Esophagus squamous epithelium (tissue), 4 donors: ENCODE measurements around the gene IKZF2.

Source experiments
- POLR2A ChIP-seq, 4 donors: fragments of 450-650 bp; IDR thresholded peaks; one replicate each; pipeline ENCODE4 v1.6.1; 2017; ENCODE audit warnings: antibody characterized with exemption in 4 of 4, mild to moderate bottlenecking in 4 of 4, moderate library complexity in 3 of 4
- TF ChIP-seq, protein P1 (sequence below), 6 experiments: fragments of 450-650 bp in 4 of 6; fragments of 200-600 bp in 2 of 6; sonication (generic) in 2 of 6; IDR thresholded peaks; one replicate each; pipeline ENCODE4 v1.5.1; 2016 to 2019; ENCODE audit warnings: antibody characterized with exemption in 6 of 6, mild to moderate bottlenecking in 4 of 6, moderate library complexity in 4 of 6

DNA sequence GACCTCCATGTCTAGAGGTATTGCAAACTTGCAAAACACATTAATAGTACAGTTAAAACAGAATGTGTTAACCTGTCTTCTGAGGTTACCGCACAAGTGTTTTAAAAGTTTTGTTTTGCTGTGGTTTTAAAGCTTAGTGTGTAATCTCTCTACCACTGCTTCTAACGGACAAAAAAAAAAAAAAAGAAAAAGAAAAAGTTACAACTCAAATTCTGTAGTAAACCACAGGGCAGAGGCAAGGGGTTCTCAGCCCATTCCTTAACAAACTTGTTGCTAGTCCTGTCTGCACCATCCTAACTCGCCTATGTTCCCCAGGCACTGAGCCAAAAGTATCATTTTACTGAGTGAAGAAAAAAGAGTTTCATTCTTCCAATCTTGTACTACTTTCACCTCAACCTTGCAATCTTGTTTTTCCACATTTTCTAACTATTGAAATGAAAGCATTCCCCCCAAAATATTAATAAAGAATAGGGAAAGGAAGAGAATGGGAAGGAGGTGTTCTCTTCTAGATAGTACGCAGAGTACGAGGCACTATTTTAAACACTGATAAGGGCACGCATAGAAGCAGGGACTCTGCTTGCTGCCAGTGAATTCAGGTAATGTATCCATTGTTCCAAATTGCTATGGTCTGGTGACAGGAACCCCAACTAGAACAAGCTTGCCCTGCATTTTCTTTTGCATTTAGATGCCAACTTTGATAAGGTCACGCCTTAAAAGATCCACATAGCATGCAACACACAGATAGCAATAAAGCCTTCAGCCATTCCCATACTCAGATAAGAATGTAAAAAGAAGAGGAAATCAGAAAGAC is 47.1 kb downstream of the IKZF2 start:
- TF ChIP-seq, protein P1, sequence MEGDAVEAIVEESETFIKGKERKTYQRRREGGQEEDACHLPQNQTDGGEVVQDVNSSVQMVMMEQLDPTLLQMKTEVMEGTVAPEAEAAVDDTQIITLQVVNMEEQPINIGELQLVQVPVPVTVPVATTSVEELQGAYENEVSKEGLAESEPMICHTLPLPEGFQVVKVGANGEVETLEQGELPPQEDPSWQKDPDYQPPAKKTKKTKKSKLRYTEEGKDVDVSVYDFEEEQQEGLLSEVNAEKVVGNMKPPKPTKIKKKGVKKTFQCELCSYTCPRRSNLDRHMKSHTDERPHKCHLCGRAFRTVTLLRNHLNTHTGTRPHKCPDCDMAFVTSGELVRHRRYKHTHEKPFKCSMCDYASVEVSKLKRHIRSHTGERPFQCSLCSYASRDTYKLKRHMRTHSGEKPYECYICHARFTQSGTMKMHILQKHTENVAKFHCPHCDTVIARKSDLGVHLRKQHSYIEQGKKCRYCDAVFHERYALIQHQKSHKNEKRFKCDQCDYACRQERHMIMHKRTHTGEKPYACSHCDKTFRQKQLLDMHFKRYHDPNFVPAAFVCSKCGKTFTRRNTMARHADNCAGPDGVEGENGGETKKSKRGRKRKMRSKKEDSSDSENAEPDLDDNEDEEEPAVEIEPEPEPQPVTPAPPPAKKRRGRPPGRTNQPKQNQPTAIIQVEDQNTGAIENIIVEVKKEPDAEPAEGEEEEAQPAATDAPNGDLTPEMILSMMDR (IDR thresholded peaks at IDR 0.05): no peak
- TF ChIP-seq POLR2A (IDR thresholded peaks at IDR 0.05): no peak
